Measurements from ENCODE around the gene KAT5. TPM values are rescaled to one million over a fixed set of nuclear protein-coding genes. Genes with fewer than 3 reads are reported as not detected.
A peak's percentile ranks its signal among the peaks of the same experiment; 100 is the strongest.
"Not testable (repeated sequence)": the region's sequence is repeated elsewhere in the genome, so short reads cannot be mapped to it uniquely, and the experiment has no call there.

KAT5 gene
- 37.8 and 43.2 TPM in 2 replicates for total RNA-seq
- polyA plus RNA-seq (2012): 40.1 TPM

DNA sequence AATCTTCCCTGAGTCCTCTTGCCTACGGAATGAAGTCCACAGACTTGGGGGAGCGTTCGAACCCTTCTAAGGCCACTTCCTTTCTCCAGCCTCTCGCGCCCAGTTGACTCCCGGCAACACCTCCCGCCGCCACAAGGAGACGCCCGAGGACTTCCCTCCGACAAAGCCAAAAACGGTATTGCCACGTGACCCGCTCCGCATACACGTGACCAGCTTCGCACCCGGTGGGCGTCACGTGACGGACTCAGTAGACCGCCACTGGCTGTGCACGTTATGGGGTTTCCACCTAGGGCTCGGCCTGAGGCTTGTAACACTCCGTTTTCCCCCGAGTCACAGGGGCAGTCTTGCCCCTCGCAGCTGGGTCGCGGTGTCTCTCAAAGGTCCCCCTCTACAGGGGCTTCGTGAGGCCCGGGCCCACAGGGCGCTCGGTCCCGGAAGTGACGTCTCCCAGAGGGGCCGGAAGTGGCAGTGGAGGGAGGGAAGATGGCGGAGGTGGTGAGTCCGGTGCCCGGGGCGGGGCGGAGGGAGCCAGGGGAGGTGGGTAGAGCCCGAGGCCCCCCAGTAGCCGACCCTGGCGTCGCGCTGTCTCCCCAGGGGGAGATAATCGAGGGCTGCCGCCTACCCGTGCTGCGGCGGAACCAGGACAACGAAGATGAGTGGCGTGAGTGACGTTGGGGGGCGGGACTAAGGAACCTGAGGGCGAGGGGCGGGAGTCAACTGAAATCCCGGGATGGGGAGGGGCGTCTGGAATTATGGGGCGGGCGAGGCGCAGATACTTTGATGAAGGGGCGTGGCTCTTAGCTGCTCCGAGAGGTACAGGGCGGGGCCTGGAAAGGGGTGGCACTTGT lies at the start of gene KAT5:
Gene KAT5 (plus strand): TSS at position 468 of the 848 bp plus-strand sequence. CDS start 16 bp downstream, at position 484.
- DNase-seq (ENCODE audit: low read depth): peak; percentile 98

GRCh38 chr11:65662799-65663638 lies 49.0 kb upstream of the KAT5 start, which contains the start of gene RELA:
Gene RELA, minus strand, starts transcription at chr11:65662916. Its CDS starts 84 bp downstream, at chr11:65662832.
- peak; percentile 91 for DNase-seq (ENCODE audit: low read depth)

GRCh38 chr11:65663639-65664200 lies 48.3 kb upstream of the KAT5 start:
- DNase-seq (ENCODE audit: low read depth): peak; percentile 57

- DNase-seq (ENCODE audit: low read depth): no peak
Observed at GRCh38 chr11:65672180-65672860, 39.7 kb upstream of the KAT5 start.

GRCh38 chr11:65672982-65673381 lies 39.1 kb upstream of the KAT5 start:
- no peak for DNase-seq (ENCODE audit: low read depth)

DNA sequence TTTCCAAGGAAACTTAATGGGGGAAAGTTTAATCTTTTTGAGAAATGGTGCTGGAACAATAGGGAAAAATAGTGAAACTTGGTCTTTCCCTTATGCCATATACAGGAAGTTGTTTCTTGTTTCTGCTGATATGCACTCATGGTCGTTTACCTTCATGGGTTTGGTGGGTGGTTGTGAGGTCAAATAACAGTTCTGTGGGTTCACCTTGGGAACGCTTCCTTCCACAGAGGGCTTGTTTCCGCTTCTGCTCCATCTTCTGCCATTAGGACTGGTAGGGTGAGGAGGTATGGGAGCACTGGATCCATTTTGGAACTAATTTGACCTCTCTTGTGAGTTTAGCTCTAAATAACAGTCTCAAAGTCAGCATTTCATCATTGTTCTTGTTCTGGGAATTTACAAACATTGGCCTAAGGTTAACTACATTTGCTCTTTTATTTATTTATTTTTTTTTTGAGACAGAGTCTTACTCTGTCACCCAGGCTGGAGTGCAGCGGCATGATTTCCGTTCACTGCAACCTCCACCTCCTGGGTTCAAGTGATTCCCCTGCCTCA lies 31.8 kb upstream of the KAT5 start:
- no peak for DNase-seq (ENCODE audit: low read depth)

DNA sequence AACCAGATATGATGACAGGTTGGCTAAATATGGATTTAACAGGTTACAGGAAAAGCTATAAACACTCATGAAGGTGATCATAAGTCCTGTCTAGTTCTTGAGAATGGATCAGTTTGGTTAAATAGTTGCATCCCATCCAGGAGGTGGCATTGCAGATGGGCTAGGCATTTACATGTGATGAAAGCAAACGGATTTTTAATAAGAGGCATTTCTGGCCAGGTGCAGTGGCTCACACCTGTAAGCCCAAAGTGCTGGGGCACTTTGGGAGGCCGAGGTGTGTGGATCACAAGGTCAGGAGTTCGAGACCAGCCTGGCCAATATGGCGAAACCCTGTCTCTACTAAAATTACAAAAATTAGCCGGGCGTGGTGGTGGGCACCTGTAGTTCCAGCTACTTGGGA lies 28.6 kb upstream of the KAT5 start:
- DNase-seq (ENCODE audit: low read depth): not testable (repeated sequence)

DNA sequence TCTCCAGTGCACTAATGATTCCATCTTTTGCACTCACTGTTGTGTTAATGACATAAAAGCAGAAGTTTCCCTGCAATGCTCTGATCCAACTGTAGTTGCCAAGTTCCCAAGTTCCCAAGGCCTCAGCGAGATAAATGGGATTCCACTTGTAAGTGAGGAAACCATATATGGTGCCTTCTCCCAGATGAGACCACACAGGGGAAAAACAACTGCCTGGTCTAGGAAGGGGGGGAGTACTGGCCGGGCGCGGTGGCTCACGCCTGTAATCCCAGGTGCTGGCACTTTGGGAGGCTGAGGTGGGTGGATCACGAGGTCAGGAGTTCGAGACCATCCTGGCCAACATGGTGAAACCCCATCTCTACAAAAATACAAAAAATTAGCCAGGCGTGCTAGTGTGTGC lies 26.1 kb upstream of the KAT5 start:
- DNase-seq (ENCODE audit: low read depth): no peak

GRCh38 chr11:65691847-65692246 lies 20.2 kb upstream of the KAT5 start:
- DNase-seq (ENCODE audit: low read depth): not testable (repeated sequence)

GRCh38 chr11:65692367-65692766 lies 19.7 kb upstream of the KAT5 start:
- DNase-seq (ENCODE audit: low read depth): no peak

GRCh38 chr11:65695459-65696241 lies 16.4 kb upstream of the KAT5 start:
- DNase-seq (ENCODE audit: low read depth): no peak

DNA sequence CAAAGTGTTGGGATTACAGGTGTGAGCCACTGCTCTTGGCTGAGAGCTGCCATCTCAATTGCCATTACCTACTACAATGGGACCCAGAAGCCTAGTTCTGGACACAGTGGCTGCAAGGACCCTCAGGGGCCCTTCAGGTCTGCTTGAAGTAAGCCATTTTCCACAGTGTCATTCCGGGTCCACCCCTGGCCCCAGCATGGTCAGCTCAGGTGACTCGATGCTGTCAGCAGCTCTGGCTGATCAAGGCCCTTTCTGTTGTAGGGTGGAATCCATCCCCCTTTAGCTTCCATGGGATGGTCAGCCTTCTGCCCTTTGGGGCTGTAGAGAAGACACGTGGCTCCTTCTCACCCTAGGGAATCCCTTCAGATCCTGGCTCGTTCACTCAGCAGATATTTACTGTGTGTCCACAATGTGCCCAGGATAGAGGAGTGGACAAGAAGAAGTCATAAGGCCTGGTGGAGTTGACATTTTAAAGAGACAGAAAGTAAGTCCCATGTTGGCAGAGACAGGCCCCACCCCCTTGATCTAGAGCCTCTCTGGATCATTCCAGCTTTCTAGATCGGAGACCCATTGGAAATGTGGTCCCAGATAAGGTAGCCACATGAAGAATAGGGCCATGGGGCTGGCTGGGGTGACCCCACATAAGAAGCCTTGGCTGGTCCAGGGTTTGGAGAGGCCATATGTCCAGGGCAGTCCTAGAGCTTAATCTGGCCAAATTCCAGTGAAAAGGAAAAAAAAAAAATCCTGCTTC lies 15.1 kb upstream of the KAT5 start:
- DNase-seq (ENCODE audit: low read depth): no peak

GRCh38 chr11:65698205-65698604 lies 13.8 kb upstream of the KAT5 start:
- no peak for DNase-seq (ENCODE audit: low read depth)

- DNase-seq (ENCODE audit: low read depth): no peak
Observed at GRCh38 chr11:65699306-65699705, 12.7 kb upstream of the KAT5 start.

- DNase-seq (ENCODE audit: low read depth): no peak
Observed at GRCh38 chr11:65700399-65700798, 11.7 kb upstream of the KAT5 start.

DNA sequence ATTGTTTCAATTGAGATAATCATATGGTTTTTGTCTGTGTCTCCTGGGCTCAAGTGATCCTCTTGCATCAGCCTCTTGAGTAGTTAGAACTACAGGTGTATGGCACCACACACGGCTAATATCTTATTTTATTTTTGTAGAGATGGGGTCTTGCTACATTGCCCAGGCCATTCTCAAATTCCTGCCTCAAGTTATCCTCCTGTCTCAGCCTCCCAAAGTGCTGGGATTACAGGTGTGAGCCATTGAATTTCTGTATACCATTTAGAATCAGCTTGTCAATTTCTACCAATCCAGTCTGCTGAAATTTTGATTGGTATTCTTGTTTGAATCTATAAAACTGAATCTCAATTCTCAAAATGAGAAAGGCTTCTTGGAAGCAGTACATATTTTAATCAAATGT lies 10.4 kb upstream of the KAT5 start:
- DNase-seq (ENCODE audit: low read depth): no peak

DNA sequence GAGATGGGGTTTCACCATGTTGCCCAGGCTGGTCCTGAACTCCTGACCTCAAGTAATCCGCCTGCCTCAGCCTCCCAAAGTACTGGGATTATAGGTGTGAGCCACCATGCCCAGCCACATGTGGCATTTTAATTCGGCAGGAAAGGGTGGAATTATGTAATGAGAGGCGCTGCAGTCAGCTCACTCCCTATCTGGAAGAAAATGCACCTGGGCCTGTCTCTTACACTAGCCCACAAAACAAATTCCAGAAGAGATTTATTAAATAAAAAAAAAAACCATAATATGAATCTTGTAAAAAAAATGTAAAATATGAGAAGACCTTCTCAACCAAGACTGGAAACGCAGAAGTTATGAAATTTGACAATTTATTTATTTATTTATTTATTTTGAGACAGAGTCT lies 8.2 kb upstream of the KAT5 start:
- DNase-seq (ENCODE audit: low read depth): peak; percentile 61

GRCh38 chr11:65706303-65706763 lies 5.7 kb upstream of the KAT5 start:
- DNase-seq (ENCODE audit: low read depth): peak; percentile 77

DNA sequence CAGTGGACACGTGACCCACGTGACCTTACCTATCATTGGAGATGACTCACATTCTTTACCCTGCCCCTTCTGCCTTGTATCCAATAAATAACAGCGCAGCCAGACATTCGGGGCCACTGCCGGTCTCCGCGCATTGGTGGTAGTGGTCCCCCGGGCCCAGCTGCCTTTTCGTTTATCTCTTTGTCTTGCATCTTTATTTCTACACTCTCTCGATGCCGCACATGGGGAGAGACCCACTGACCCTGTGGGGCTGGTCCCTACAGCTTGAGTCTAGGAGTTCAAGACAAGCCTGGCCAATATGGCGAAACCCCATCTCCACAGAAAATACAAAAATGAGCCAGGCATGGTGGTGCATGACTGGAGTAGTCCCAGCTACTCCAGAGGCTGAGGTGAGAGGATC lies 5.0 kb upstream of the KAT5 start:
- DNase-seq (ENCODE audit: low read depth): not testable (repeated sequence)
